ENCODE data around the gene MTF1.

MTF1 gene

DNA sequence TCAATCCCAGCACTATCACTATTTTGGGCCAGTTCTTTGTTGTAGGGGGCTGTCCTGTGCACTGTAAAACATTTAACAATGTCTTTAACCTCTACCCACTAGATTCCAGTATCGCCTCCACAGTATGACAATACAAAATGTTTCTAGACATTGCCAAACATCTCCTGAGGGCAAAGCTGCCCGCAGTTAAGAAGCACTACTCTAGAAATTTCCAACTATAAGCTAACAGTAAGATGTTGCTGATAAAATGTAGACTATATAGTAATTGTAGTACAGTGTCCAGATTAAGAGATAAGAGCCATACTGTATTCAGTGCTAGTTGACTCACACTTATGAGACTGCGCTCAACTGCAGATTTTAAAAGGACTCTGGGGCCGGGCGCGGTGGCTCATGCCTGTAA lies 5.0 kb downstream of the MTF1 start:
- Histone ChIP-seq H3K4me3 (ENCODE audit: low read depth, low read length) (no peak overlapping the region), H3K9me3 (ENCODE audit: control insufficient read depth, insufficient read depth, low read depth, low read length) (no peaks in the 10 kb centered on the region), H3K27ac (ENCODE audit: extremely low read depth, low read depth, low read length) (no peak overlapping the region), H3K36me3 (ENCODE audit: control insufficient read depth in 2 of 2, insufficient read depth in 1 of 2, low read length in 2 of 2) (peaks cover 8 to 60% of the 10 kb centered on the region in 2 experiments), H3K4me1 (ENCODE audit: control insufficient read depth, insufficient read depth, low read length) (no peaks in the 10 kb centered on the region)
- ChIA-PET POLR2A (no interaction called here), CTCF (no interaction called here)
- TF ChIP-seq ZNF791 (tag by site-specific recombination; IDR thresholded peaks at IDR 0.05): no peak
- TF ChIP-seq, protein P1, sequence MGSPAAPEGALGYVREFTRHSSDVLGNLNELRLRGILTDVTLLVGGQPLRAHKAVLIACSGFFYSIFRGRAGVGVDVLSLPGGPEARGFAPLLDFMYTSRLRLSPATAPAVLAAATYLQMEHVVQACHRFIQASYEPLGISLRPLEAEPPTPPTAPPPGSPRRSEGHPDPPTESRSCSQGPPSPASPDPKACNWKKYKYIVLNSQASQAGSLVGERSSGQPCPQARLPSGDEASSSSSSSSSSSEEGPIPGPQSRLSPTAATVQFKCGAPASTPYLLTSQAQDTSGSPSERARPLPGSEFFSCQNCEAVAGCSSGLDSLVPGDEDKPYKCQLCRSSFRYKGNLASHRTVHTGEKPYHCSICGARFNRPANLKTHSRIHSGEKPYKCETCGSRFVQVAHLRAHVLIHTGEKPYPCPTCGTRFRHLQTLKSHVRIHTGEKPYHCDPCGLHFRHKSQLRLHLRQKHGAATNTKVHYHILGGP (tag by site-specific recombination; IDR thresholded peaks at IDR 0.05): no peak
- TF ChIP-seq ZNF610 (tag by site-specific recombination; IDR thresholded peaks at IDR 0.05; ENCODE audit: borderline replicate concordance): no peak
- no peak for TF ChIP-seq ZNF311 (tag by site-specific recombination; IDR thresholded peaks at IDR 0.05; ENCODE audit: borderline replicate concordance)
- TF ChIP-seq, protein P2, sequence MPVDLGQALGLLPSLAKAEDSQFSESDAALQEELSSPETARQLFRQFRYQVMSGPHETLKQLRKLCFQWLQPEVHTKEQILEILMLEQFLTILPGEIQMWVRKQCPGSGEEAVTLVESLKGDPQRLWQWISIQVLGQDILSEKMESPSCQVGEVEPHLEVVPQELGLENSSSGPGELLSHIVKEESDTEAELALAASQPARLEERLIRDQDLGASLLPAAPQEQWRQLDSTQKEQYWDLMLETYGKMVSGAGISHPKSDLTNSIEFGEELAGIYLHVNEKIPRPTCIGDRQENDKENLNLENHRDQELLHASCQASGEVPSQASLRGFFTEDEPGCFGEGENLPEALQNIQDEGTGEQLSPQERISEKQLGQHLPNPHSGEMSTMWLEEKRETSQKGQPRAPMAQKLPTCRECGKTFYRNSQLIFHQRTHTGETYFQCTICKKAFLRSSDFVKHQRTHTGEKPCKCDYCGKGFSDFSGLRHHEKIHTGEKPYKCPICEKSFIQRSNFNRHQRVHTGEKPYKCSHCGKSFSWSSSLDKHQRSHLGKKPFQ (tag by site-specific recombination; IDR thresholded peaks at IDR 0.05): no peak

DNA sequence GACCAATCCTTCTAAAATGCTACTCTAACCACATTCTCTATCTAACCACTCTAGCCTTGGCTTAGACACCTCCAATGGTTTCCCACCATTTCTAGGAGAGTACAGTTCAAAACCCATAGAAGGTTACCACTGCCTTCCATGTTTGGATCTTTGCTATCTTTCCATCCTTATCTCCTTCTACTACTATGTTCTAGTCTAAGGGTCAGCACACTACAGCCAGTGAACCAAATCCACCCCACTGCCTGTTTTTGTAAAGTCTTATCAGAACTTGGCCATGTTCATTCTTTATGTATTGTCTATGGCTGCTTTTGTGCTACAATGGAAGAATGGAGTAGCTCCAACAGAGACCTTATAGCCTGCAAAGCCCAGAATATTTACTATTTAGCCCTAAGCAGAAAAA lies 6.2 kb downstream of the MTF1 start:
- no peak overlapping the region for H3K27ac ChIP-seq (ENCODE audit: extremely low read depth, low read depth, low read length)
- POLR2A ChIA-PET: no interaction called here

More for the DNA sequence above, 6.2 kb downstream of the MTF1 start:
- CTCF ChIA-PET: interaction anchor here (0.7 kb wide), 1 partner anchor 126 kb away, joined by 3 read pairs; no protein-coding TSS in a partner anchor
- TF ChIP-seq ZNF510 (tag by site-specific recombination; IDR thresholded peaks at IDR 0.05; ENCODE audit: insufficient replicate concordance) (no peak), ZNF777 (tag by site-specific recombination; IDR thresholded peaks at IDR 0.05; ENCODE audit: borderline replicate concordance) (no peak), ZNF530 (tag by site-specific recombination; IDR thresholded peaks at IDR 0.05; ENCODE audit: low read depth) (no peak), YY1 (tag by site-specific recombination; IDR thresholded peaks at IDR 0.05) (no peak), ZNF529 (tag by site-specific recombination; IDR thresholded peaks at IDR 0.05; ENCODE audit: insufficient replicate concordance) (no peak), PRDM1 (tag by site-specific recombination; IDR thresholded peaks at IDR 0.05) (no peak), SCRT2 (tag by site-specific recombination; IDR thresholded peaks at IDR 0.05) (no peak), ZNF660 (tag by site-specific recombination; IDR thresholded peaks at IDR 0.05) (no peak), ZNF391 (tag by site-specific recombination; IDR thresholded peaks at IDR 0.05; ENCODE audit: borderline replicate concordance, low read depth) (no peak)
- TF ChIP-seq, protein P3, sequence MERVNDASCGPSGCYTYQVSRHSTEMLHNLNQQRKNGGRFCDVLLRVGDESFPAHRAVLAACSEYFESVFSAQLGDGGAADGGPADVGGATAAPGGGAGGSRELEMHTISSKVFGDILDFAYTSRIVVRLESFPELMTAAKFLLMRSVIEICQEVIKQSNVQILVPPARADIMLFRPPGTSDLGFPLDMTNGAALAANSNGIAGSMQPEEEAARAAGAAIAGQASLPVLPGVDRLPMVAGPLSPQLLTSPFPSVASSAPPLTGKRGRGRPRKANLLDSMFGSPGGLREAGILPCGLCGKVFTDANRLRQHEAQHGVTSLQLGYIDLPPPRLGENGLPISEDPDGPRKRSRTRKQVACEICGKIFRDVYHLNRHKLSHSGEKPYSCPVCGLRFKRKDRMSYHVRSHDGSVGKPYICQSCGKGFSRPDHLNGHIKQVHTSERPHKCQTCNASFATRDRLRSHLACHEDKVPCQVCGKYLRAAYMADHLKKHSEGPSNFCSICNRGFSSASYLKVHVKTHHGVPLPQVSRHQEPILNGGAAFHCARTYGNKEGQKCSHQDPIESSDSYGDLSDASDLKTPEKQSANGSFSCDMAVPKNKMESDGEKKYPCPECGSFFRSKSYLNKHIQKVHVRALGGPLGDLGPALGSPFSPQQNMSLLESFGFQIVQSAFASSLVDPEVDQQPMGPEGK (tag by site-specific recombination; IDR thresholded peaks at IDR 0.05): no peak
- TF ChIP-seq, protein P4, sequence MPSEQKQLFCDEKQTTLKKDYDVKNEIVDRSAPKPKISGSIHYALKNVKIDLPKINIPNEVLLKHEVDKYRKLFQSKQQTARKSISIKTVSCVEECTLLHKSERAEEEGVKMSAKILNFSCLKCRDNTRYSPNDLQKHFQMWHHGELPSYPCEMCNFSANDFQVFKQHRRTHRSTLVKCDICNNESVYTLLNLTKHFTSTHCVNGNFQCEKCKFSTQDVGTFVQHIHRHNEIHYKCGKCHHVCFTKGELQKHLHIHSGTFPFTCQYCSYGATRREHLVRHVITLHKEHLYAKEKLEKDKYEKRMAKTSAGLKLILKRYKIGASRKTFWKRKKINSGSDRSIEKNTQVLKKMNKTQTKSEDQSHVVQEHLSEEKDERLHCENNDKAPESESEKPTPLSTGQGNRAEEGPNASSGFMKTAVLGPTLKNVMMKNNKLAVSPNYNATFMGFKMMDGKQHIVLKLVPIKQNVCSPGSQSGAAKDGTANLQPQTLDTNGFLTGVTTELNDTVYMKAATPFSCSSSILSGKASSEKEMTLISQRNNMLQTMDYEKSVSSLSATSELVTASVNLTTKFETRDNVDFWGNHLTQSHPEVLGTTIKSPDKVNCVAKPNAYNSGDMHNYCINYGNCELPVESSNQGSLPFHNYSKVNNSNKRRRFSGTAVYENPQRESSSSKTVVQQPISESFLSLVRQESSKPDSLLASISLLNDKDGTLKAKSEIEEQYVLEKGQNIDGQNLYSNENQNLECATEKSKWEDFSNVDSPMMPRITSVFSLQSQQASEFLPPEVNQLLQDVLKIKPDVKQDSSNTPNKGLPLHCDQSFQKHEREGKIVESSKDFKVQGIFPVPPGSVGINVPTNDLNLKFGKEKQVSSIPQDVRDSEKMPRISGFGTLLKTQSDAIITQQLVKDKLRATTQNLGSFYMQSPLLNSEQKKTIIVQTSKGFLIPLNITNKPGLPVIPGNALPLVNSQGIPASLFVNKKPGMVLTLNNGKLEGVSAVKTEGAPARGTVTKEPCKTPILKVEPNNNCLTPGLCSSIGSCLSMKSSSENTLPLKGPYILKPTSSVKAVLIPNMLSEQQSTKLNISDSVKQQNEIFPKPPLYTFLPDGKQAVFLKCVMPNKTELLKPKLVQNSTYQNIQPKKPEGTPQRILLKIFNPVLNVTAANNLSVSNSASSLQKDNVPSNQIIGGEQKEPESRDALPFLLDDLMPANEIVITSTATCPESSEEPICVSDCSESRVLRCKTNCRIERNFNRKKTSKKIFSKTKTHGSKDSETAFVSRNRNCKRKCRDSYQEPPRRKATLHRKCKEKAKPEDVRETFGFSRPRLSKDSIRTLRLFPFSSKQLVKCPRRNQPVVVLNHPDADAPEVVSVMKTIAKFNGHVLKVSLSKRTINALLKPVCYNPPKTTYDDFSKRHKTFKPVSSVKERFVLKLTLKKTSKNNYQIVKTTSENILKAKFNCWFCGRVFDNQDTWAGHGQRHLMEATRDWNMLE (tag by site-specific recombination; conservative IDR thresholded peaks at IDR 0.05; ENCODE audit: low read depth): no peak
- TF ChIP-seq, protein P5, sequence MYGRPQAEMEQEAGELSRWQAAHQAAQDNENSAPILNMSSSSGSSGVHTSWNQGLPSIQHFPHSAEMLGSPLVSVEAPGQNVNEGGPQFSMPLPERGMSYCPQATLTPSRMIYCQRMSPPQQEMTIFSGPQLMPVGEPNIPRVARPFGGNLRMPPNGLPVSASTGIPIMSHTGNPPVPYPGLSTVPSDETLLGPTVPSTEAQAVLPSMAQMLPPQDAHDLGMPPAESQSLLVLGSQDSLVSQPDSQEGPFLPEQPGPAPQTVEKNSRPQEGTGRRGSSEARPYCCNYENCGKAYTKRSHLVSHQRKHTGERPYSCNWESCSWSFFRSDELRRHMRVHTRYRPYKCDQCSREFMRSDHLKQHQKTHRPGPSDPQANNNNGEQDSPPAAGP (tag by site-specific recombination; IDR thresholded peaks at IDR 0.05): no peak
- peaks cover 8 to 69% of the 10 kb centered on the region in 2 experiments for H3K36me3 ChIP-seq (ENCODE audit: control insufficient read depth in 2 of 2, insufficient read depth in 1 of 2, low read length in 2 of 2)
- no peaks in the 10 kb centered on the region for H3K9me3 ChIP-seq (ENCODE audit: control insufficient read depth, insufficient read depth, low read depth, low read length)
- no peak overlapping the region for H3K4me3 ChIP-seq (ENCODE audit: low read depth, low read length)
- no peaks in the 10 kb centered on the region for H3K4me1 ChIP-seq (ENCODE audit: control insufficient read depth, insufficient read depth, low read length)
